B cell (primary cell): ENCODE measurements around the gene ARHGDIG. TPM values are rescaled to one million over a fixed set of nuclear protein-coding genes. Genes with fewer than 3 reads are reported as not detected.
"Not testable (repeated sequence)": the region's sequence is repeated elsewhere in the genome, so short reads cannot be mapped to it uniquely, and the experiment has no call there.

Experiments
- ATAC-seq: fragments of 200-7000 bp; cut with Tn5 transposase; one replicate; pipeline ENCODE4 v1.10.0; 2021; ENCODE audit warnings: low read depth, mild to moderate bottlenecking, moderate number of reproducible peaks, moderate library complexity
- CTCF ChIA-PET: fragments of 350-600 bp; sonication (Branson Sonifier 250); formaldehyde crosslinking; loops from one replicate; lab custom pipeline; 2021; ENCODE audit warnings: antibody characterized with exemption, inconsistent platforms; lab: Charles Lee
- POLR2A ChIA-PET: fragments of 350-600 bp; sonication (Branson Sonifier 250); formaldehyde crosslinking; loops from one replicate; lab custom pipeline; 2021; ENCODE audit warnings: antibody characterized with exemption; lab: Charles Lee
- DNase-seq: peaks from one replicate; pipeline ENCODE4 v3.0.0; 2013
- H2AFZ ChIP-seq: 2 replicates; pipeline ENCODE4 v1.6.1; 2012; ENCODE audit warnings: mild to moderate bottlenecking, low read depth, low read length; ENCODE audit not compliant: insufficient read depth, poor library complexity, severe bottlenecking
- H3K27ac ChIP-seq, 2 donors: 1 replicate in 1 of 2; 2 replicates in 1 of 2; pipeline ENCODE4 v1.5.1; 2012 to 2013; ENCODE audit warnings: low read length in 2 of 2, mild to moderate bottlenecking in 2 of 2, moderate library complexity in 1 of 2
- H3K27me3 ChIP-seq, 4 experiments: fragments of 200-600 bp in 1 of 4; sonication (generic) in 1 of 4; replicated peaks in 1 of 4; 1 replicate in 2 of 4; 2 replicates in 2 of 4; pipeline versions ENCODE4 v1.6.1 to v1.7.0; 2013 to 2016; ENCODE audit warnings: low read length in 3 of 4, mild to moderate bottlenecking in 2 of 4, mixed read lengths in 1 of 4, moderate library complexity in 1 of 4; ENCODE audit not compliant: insufficient read depth in 4 of 4, control insufficient read depth in 3 of 4; ENCODE audit errors: control extremely low read depth in 1 of 4
- H3K36me3 ChIP-seq, 2 experiments: replicated peaks in 1 of 2; 1 replicate in 1 of 2; 2 replicates in 1 of 2; pipeline versions ENCODE4 v1.6.1 to v1.7.1; 2013; ENCODE audit warnings: low read length in 1 of 2; ENCODE audit not compliant: insufficient read depth in 2 of 2, control insufficient read depth in 1 of 2; ENCODE audit errors: control extremely low read depth in 1 of 2, extremely low read depth in 1 of 2
- H3K4me1 ChIP-seq, 2 donors: fragments of 200-600 bp in 1 of 2; sonication (generic) in 1 of 2; 1 replicate in 1 of 2; 2 replicates in 1 of 2; pipeline versions ENCODE4 v1.5.1 to v1.6.1; 2013 to 2017; ENCODE audit warnings: low read length in 2 of 2; ENCODE audit not compliant: control insufficient read depth in 2 of 2, insufficient read depth in 2 of 2
- H3K4me2 ChIP-seq: replicated peaks from 2 replicates; pipeline ENCODE3; 2012; ENCODE audit warnings: mild to moderate bottlenecking, low read depth, low read length; ENCODE audit not compliant: poor library complexity, severe bottlenecking
- H3K4me3 ChIP-seq, 5 experiments: fragments of 200-600 bp in 1 of 5; sonication (generic) in 1 of 5; 1 replicate in 3 of 5; 2 replicates in 2 of 5; pipeline versions ENCODE4 v1.5.1 to v1.7.0; 2011 to 2016; ENCODE audit warnings: low read length in 4 of 5, mild to moderate bottlenecking in 4 of 5, low read depth in 2 of 5, control low read depth in 1 of 5, moderate library complexity in 1 of 5; ENCODE audit not compliant: insufficient read depth in 1 of 5; ENCODE audit errors: control extremely low read depth in 1 of 5, extremely low read depth in 1 of 5
- H3K79me2 ChIP-seq: fragments of 200-600 bp; sonication (generic); one replicate; pipeline ENCODE4 v1.6.0; 2016; ENCODE audit warnings: low read length; ENCODE audit not compliant: control insufficient read depth, insufficient read depth
- H3K9ac ChIP-seq: fragments of 200-600 bp; sonication (generic); 2 replicates; pipeline ENCODE4 v1.6.1; 2017; ENCODE audit warnings: mild to moderate bottlenecking, low read length, moderate library complexity
- H3K9me3 ChIP-seq, 3 donors: one replicate each; pipeline versions ENCODE4 v1.6.1 to v1.7.1; 2013; ENCODE audit warnings: low read length in 2 of 3; ENCODE audit not compliant: control insufficient read depth in 2 of 3, insufficient read depth in 1 of 3; ENCODE audit errors: control extremely low read depth in 1 of 3
- H4K20me1 ChIP-seq: 2 replicates; pipeline ENCODE4 v1.6.0; 2012; ENCODE audit warnings: mild to moderate bottlenecking, low read length; ENCODE audit not compliant: insufficient read depth, control insufficient read depth, poor library complexity, severe bottlenecking
- H3K27ac Mint-ChIP-seq: one replicate; pipeline ENCODE4 v1.8.0; 2021; ENCODE audit warnings: mixed read lengths
- H3K27me3 Mint-ChIP-seq: one replicate; pipeline ENCODE4 v1.8.0; 2021; ENCODE audit warnings: mixed read lengths
- H3K4me1 Mint-ChIP-seq: one replicate; pipeline ENCODE4 v1.8.0; 2021; ENCODE audit warnings: mixed read lengths
- H3K4me3 Mint-ChIP-seq: one replicate; pipeline ENCODE4 v1.8.0; 2021; ENCODE audit warnings: mixed read lengths
- H3K9me3 Mint-ChIP-seq: one replicate; pipeline ENCODE4 v1.8.0; 2022; ENCODE audit warnings: mixed read lengths; ENCODE audit not compliant: insufficient read depth
- EZH2 ChIP-seq: IDR thresholded peaks from 2 replicates; pipeline ENCODE4 v1.6.1; 2012; ENCODE audit warnings: borderline replicate concordance, low read depth, mild to moderate bottlenecking, moderate library complexity, low read length; ENCODE audit not compliant: insufficient read depth, poor library complexity, severe bottlenecking
- WGBS: methylation state at CpG from one replicate; pipeline ENCODE4 v1.1.5; 2013; ENCODE audit warnings: missing lambda C conversion rate; ENCODE audit not compliant: insufficient coverage; 5-methylcytosine and 5-hydroxymethylcytosine counted together
- intact Hi-C: fragments of 100-400 bp; cut with micrococcal nuclease; formaldehyde crosslinking; loops from one replicate; pipeline ENCODE4 v1.10.0; 2022
- polyA plus RNA-seq: library from polyadenylated mRNA; depleted of rRNA; stranded (reverse); fragments of >200 nt; gene quantifications from 2 replicates; pipeline ENCODE4 v1.2.3, GENCODE V29; 2012
- total RNA-seq, 2 donors: library from RNA; stranded (reverse); fragments of 120-200 nt in 1 of 2; gene quantifications; 1 replicate in 1 of 2; 2 replicates in 1 of 2; pipeline versions ENCODE4 v1.2.3 to v1.2.4, GENCODE V29; 2013 to 2022
- TF ChIP-seq, protein P1 (sequence below): fragments of 200-600 bp; IDR thresholded peaks from one replicate; pipeline ENCODE4 v1.8.0; 2022; ENCODE audit warnings: antibody characterized with exemption, mild to moderate bottlenecking

The ARHGDIG gene
- total and polyA plus RNA-seq, 2 donors (not counting 1 experiment from before 2014, with no cell fraction given), result 0.64 TPM; not detected in 1

GRCh38 chr16:255183-255582, 25.2 kb upstream of the ARHGDIG start:
- Histone ChIP-seq H4K20me1 (no peaks in the 10 kb centered on the region), H3K79me2 (peaks cover 19% of the 10 kb centered on the region), H3K36me3 (peaks cover 0 to 29% of the 10 kb centered on the region in 2 experiments), H3K9ac (no peak overlapping the region), H3K9me3 (no peaks in the 10 kb centered on the region), H3K4me3 (no peak overlapping the region), H3K4me1 (peaks cover 9 to 17% of the 10 kb centered on the region in 2 donors), H3K4me2 (no peak overlapping the region), H3K27me3 (no peaks in the 10 kb centered on the region), H3K27ac (no peak overlapping the region), H2AFZ (no peak overlapping the region)
- TF ChIP-seq, protein P1, sequence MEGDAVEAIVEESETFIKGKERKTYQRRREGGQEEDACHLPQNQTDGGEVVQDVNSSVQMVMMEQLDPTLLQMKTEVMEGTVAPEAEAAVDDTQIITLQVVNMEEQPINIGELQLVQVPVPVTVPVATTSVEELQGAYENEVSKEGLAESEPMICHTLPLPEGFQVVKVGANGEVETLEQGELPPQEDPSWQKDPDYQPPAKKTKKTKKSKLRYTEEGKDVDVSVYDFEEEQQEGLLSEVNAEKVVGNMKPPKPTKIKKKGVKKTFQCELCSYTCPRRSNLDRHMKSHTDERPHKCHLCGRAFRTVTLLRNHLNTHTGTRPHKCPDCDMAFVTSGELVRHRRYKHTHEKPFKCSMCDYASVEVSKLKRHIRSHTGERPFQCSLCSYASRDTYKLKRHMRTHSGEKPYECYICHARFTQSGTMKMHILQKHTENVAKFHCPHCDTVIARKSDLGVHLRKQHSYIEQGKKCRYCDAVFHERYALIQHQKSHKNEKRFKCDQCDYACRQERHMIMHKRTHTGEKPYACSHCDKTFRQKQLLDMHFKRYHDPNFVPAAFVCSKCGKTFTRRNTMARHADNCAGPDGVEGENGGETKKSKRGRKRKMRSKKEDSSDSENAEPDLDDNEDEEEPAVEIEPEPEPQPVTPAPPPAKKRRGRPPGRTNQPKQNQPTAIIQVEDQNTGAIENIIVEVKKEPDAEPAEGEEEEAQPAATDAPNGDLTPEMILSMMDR, result no peak
- no peak for TF ChIP-seq EZH2
- ATAC-seq (no peak), DNase-seq (no peak)
- intact Hi-C loops, result no loop called here
- POLR2A ChIA-PET, result interaction anchor here (0.5 kb wide), 1 partner anchor 130 kb away, joined by 5 read pairs; no protein-coding TSS in a partner anchor
- CTCF ChIA-PET, result no interaction called here
- H3K9me3 Mint-ChIP-seq, result no peaks in the 10 kb centered on the region
- H3K27me3 Mint-ChIP-seq, result no peaks in the 10 kb centered on the region
- no peak overlapping the region for H3K4me3 Mint-ChIP-seq
- peaks cover 8% of the 10 kb centered on the region for H3K4me1 Mint-ChIP-seq
- H3K27ac Mint-ChIP-seq, result no peak overlapping the region
- 100% methylated on average over 1 of the region's 6 CpGs for WGBS

GRCh38 chr16:258091-258490, 22.3 kb upstream of the ARHGDIG start:
- H3K9me3 Mint-ChIP-seq, H3K27ac ChIP-seq, H3K27me3 Mint-ChIP-seq, H3K4me1 Mint-ChIP-seq, H4K20me1 ChIP-seq, H3K9me3 ChIP-seq, POLR2A ChIA-PET, H3K27ac Mint-ChIP-seq, H3K4me1 ChIP-seq, ATAC-seq, CTCF ChIA-PET, H3K4me3 Mint-ChIP-seq, DNase-seq, H2AFZ ChIP-seq, H3K4me3 ChIP-seq, H3K27me3 ChIP-seq, H3K4me2 ChIP-seq, H3K9ac ChIP-seq, intact Hi-C loops, H3K79me2 ChIP-seq: not testable (repeated sequence)
- 93% methylated on average over 3 of the region's 13 CpGs for WGBS
- peaks cover 0 to 49% of the 10 kb centered on the region in 2 experiments for H3K36me3 ChIP-seq
